Esophagus squamous epithelium (tissue), 5 donors: Measurements from ENCODE around the gene ZMYND15. TPM values are rescaled to one million over a fixed set of nuclear protein-coding genes. Genes with fewer than 3 reads are reported as not detected.

Experiments used
- DNase-seq: peaks from one replicate; lab custom pipeline; 2025; lab: John Stamatoyannopoulos, UW
- H3K27ac ChIP-seq, 4 donors: fragments of 200-600 bp; sonication (generic); one replicate each; pipeline ENCODE4 v1.5.1; 2016 to 2019; ENCODE audit warnings: mild to moderate bottlenecking in 1 of 4
- H3K27me3 ChIP-seq, 4 donors: fragments of 200-600 bp; sonication (generic); 1 replicate in 3 of 4; 2 replicates in 1 of 4; pipeline versions ENCODE4 v1.5.1 to v1.6.0; 2017 to 2021; ENCODE audit warnings: antibody characterized with exemption in 1 of 4
- H3K36me3 ChIP-seq, 3 donors: fragments of 200-600 bp; sonication (generic); one replicate each; pipeline ENCODE4 v1.5.1; 2016 to 2019
- H3K4me1 ChIP-seq, 3 donors: fragments of 200-600 bp; sonication (generic); one replicate each; pipeline ENCODE4 v1.5.1; 2017 to 2019
- H3K4me3 ChIP-seq, 4 donors: fragments of 200-600 bp; sonication (generic); 1 replicate in 3 of 4; 2 replicates in 1 of 4; pipeline ENCODE4 v1.5.1; 2016 to 2019; ENCODE audit warnings: mild to moderate bottlenecking in 2 of 4, moderate library complexity in 1 of 4
- H3K9me3 ChIP-seq, 3 donors: fragments of 200-600 bp; sonication (generic); one replicate each; pipeline ENCODE4 v1.5.1; 2016 to 2019
- CTCF ChIP-seq, 6 experiments: fragments of 450-650 bp in 4 of 6; fragments of 200-600 bp in 2 of 6; sonication (generic) in 2 of 6; IDR thresholded peaks; one replicate each; pipeline ENCODE4 v1.5.1; 2016 to 2019; ENCODE audit warnings: antibody characterized with exemption in 6 of 6, mild to moderate bottlenecking in 4 of 6, moderate library complexity in 4 of 6
- POLR2A ChIP-seq, 4 donors: fragments of 450-650 bp; IDR thresholded peaks; one replicate each; pipeline ENCODE4 v1.6.1; 2017; ENCODE audit warnings: antibody characterized with exemption in 4 of 4, mild to moderate bottlenecking in 4 of 4, moderate library complexity in 3 of 4
- WGBS, 2 donors: methylation state at CpG; one replicate each; pipeline ENCODE4 v1.1.5; 2018; 5-methylcytosine and 5-hydroxymethylcytosine counted together
- intact Hi-C: fragments of 100-400 bp; cut with DNase I; formaldehyde crosslinking; loops from one replicate; pipeline ENCODE4 v1.15.0; 2022
- total RNA-seq, 4 donors: library from RNA; depleted of rRNA; stranded (reverse); fragments of >200 nt; gene quantifications; one replicate each; pipeline ENCODE4 v1.1.0, GENCODE V29; 2016
- donor health status: DM: yes; HTN: yes; CAD: no.

ZMYND15 gene
- total RNA-seq, 4 donors from 2014 or later, result 1.1 to 1.7 TPM; not detected in 2

- intact Hi-C loops, result no loop called here
- Histone ChIP-seq H3K9me3 (no peaks in the 10 kb centered on the region), H3K4me1 (peaks cover 12 to 57% (median 19%) of the 10 kb centered on the region in 3 donors), H3K4me3 (no peak overlapping the region), H3K36me3 (no peaks in the 10 kb centered on the region), H3K27me3 (no peaks in the 10 kb centered on the region), H3K27ac (no peak overlapping the region)
- 79 to 81% methylated on average over 7 of the region's 7 CpGs for WGBS, 2 donors
- TF ChIP-seq CTCF (IDR thresholded peaks at IDR 0.05) (no peak), POLR2A (IDR thresholded peaks at IDR 0.05) (no peak)
- no peak for DNase-seq
Observed at GRCh38 chr17:4706121-4706520, 33.5 kb upstream of the ZMYND15 start.

- no peaks in the 10 kb centered on the region for H3K27me3 ChIP-seq
- WGBS, 2 donors, result 68 to 71% methylated on average over 7 of the region's 8 CpGs
- intact Hi-C loops, result no loop called here
- no peaks in the 10 kb centered on the region for H3K9me3 ChIP-seq
- H3K27ac ChIP-seq, result no peak overlapping the region
- DNase-seq, result no peak
- no peaks in the 10 kb centered on the region for H3K36me3 ChIP-seq
- no peak overlapping the region for H3K4me3 ChIP-seq
- peaks cover 5 to 54% (median 15%) of the 10 kb centered on the region in 3 donors for H3K4me1 ChIP-seq
- TF ChIP-seq POLR2A (IDR thresholded peaks at IDR 0.05) (no peak), CTCF (IDR thresholded peaks at IDR 0.05) (no peak)
Observed at GRCh38 chr17:4708436-4708835, 31.2 kb upstream of the ZMYND15 start.

- H3K27me3 ChIP-seq, result no peaks in the 10 kb centered on the region
- peak within 1 kb of the TSS; percentile 84 to 93 (median 88) for H3K27ac ChIP-seq
- H3K9me3 ChIP-seq, result no peaks in the 10 kb centered on the region
- 0% methylated on average over 21 to 40 of the region's 67 CpGs for WGBS, 2 donors
- H3K4me1 ChIP-seq, result peaks cover 5 to 47% (median 15%) of the 10 kb centered on the region in 3 donors
- H3K36me3 ChIP-seq, result no peaks in the 10 kb centered on the region
- peak; percentile 93 for DNase-seq
- TF ChIP-seq CTCF (IDR thresholded peaks at IDR 0.05) (peak in 5 of 6 experiments; percentile 60 to 84 (median 77)), POLR2A (IDR thresholded peaks at IDR 0.05) (peak in 2 of 4 donors; percentile 49 to 80)
- intact Hi-C loops, result no loop called here
- peak within 1 kb of the TSS; percentile 65 to 81 (median 72) for H3K4me3 ChIP-seq
Observed at GRCh38 chr17:4709794-4710692, 29.6 kb upstream of the ZMYND15 start, which contains the start of gene ARRB2. ARRB2 (plus strand) TSS chr17:4710632; CDS start chr17:4710722, 90 bp downstream.

- Histone ChIP-seq H3K27ac (peak overlapping the region; percentile 84 to 93 (median 88)), H3K36me3 (peaks cover 0 to 3% (median 0%) of the 10 kb centered on the region in 3 donors), H3K27me3 (no peaks in the 10 kb centered on the region), H3K4me3 (peak overlapping the region; percentile 65 to 81 (median 72)), H3K4me1 (peaks cover 5 to 53% (median 15%) of the 10 kb centered on the region in 3 donors), H3K9me3 (no peaks in the 10 kb centered on the region)
- intact Hi-C loops, result no loop called here
- no peak for TF ChIP-seq CTCF (IDR thresholded peaks at IDR 0.05)
- TF ChIP-seq POLR2A (IDR thresholded peaks at IDR 0.05), result peak in 2 of 4 donors; percentile 29 to 66
- no peak for DNase-seq
- WGBS, 2 donors, result 8 to 11% methylated on average over 16 of the region's 57 CpGs
Observed at GRCh38 chr17:4710693-4711634, 28.7 kb upstream of the ZMYND15 start.
